ENCODE measurements around the gene CROCC. TPM values are rescaled to one million over a fixed set of nuclear protein-coding genes. Genes with fewer than 3 reads are reported as not detected.

Gene CROCC
- total RNA-seq, 2 experiments from 2014 or later, result 36.3 to 54.1 TPM

DNA sequence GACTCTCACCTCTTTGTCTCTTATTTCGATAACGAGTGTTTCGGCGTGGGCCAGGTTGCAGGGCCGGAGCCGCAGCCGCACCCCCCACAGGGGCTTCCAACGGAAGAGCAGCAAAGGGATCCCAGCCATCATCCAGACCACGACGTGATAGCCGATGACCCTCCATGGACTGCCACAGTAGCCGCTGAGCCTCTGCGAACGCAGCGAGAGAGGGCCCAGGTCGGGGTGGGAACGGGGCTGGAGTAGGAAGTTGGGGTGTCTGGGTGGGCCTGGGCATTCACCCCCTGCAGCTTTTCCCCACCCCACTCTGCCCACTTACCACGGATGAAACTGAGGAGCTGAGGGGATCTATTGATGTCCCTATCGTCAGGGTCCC, 83.6 kb downstream of the CROCC start:
- ChIA-PET CTCF (ENCODE audit: unreplicated experiment) (no interaction called here), POLR2A (no interaction called here)
- intact Hi-C loops (cut with micrococcal nuclease; ENCODE audit: unreplicated experiment), result no loop called here
- TF ChIP-seq, protein P1, sequence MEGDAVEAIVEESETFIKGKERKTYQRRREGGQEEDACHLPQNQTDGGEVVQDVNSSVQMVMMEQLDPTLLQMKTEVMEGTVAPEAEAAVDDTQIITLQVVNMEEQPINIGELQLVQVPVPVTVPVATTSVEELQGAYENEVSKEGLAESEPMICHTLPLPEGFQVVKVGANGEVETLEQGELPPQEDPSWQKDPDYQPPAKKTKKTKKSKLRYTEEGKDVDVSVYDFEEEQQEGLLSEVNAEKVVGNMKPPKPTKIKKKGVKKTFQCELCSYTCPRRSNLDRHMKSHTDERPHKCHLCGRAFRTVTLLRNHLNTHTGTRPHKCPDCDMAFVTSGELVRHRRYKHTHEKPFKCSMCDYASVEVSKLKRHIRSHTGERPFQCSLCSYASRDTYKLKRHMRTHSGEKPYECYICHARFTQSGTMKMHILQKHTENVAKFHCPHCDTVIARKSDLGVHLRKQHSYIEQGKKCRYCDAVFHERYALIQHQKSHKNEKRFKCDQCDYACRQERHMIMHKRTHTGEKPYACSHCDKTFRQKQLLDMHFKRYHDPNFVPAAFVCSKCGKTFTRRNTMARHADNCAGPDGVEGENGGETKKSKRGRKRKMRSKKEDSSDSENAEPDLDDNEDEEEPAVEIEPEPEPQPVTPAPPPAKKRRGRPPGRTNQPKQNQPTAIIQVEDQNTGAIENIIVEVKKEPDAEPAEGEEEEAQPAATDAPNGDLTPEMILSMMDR (conservative IDR thresholded peaks at IDR 0.05; ENCODE audit: low read length), result no peak
- TF ChIP-seq EZH2phosphoT487 (IDR thresholded peaks at IDR 0.05; ENCODE audit: borderline replicate concordance, low read depth, low read length), result no peak
- H3K36me3 ChIP-seq (ENCODE audit: insufficient read depth, low read length), result peaks cover 16% of the 10 kb centered on the region
- no peaks in the 10 kb centered on the region for H3K9me2 ChIP-seq (ENCODE audit: insufficient read depth, low read length)
- H3K27ac ChIP-seq (ENCODE audit: low read depth, low read length, poor library complexity, severe bottlenecking), result no peak overlapping the region
- H2AFZ ChIP-seq (ENCODE audit: low read length), result no peak overlapping the region
- no peak overlapping the region for H3K4me3 ChIP-seq (ENCODE audit: low read depth, low read length, poor library complexity, severe bottlenecking)
- H3K9me3 ChIP-seq (ENCODE audit: low read length), result no peaks in the 10 kb centered on the region
- no peaks in the 10 kb centered on the region for H4K20me1 ChIP-seq (ENCODE audit: insufficient read depth, low read length)
- H3K4me1 ChIP-seq (ENCODE audit: insufficient read depth, low read length, poor library complexity, severe bottlenecking), result peaks cover 14% of the 10 kb centered on the region
- H3K79me2 ChIP-seq (ENCODE audit: insufficient read depth, low read depth, low read length), result no peaks in the 10 kb centered on the region
- no TSS peak for BruUV-seq (replicated peaks)
- no peak for DNase-seq (ENCODE audit: low spot score)
- H3K4me2 ChIP-seq (ENCODE audit: low read length), result no peak overlapping the region

DNA sequence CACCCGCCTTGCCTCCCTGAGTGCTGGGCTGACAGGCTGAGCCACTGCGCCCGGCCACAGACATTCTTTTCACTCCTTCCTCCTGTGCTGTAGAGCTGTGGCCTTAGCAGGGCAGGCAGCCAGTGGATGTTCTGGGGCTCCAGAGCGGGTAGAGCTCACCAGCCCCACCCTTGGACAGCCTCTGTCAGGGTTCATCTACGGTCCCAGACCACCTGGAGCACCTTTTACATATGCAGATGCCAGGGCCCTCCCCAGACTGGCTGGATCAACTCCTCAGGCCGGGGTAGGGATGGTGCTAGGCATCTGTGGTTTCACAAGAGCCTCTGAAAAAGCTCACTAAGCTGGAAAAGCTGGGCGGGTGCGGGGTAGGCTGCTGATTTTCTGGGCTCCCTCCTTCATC, 85.4 kb downstream of the CROCC start:
- no peak for TF ChIP-seq EZH2phosphoT487 (IDR thresholded peaks at IDR 0.05; ENCODE audit: borderline replicate concordance, low read depth, low read length)
- TF ChIP-seq, protein P1 (conservative IDR thresholded peaks at IDR 0.05; ENCODE audit: low read length), result no peak
- POLR2A ChIA-PET, result no interaction called here
- peaks cover 14% of the 10 kb centered on the region for H3K36me3 ChIP-seq (ENCODE audit: insufficient read depth, low read length)
- no peak overlapping the region for H3K4me2 ChIP-seq (ENCODE audit: low read length)
- no peaks in the 10 kb centered on the region for H4K20me1 ChIP-seq (ENCODE audit: insufficient read depth, low read length)
- no peaks in the 10 kb centered on the region for H3K79me2 ChIP-seq (ENCODE audit: insufficient read depth, low read depth, low read length)
- peaks cover 23% of the 10 kb centered on the region for H3K4me1 ChIP-seq (ENCODE audit: insufficient read depth, low read length, poor library complexity, severe bottlenecking)
- no peaks in the 10 kb centered on the region for H3K9me2 ChIP-seq (ENCODE audit: insufficient read depth, low read length)
- no peak overlapping the region for H2AFZ ChIP-seq (ENCODE audit: low read length)
- BruUV-seq (replicated peaks), result no TSS peak
- H3K9me3 ChIP-seq (ENCODE audit: low read length), result no peaks in the 10 kb centered on the region
- H3K4me3 ChIP-seq (ENCODE audit: low read depth, low read length, poor library complexity, severe bottlenecking), result no peak overlapping the region
- no peak overlapping the region for H3K27ac ChIP-seq (ENCODE audit: low read depth, low read length, poor library complexity, severe bottlenecking)
- DNase-seq (ENCODE audit: low spot score), result no peak
- intact Hi-C loops (cut with micrococcal nuclease; ENCODE audit: unreplicated experiment), result no loop called here
- CTCF ChIA-PET (ENCODE audit: unreplicated experiment), result no interaction called here

DNA sequence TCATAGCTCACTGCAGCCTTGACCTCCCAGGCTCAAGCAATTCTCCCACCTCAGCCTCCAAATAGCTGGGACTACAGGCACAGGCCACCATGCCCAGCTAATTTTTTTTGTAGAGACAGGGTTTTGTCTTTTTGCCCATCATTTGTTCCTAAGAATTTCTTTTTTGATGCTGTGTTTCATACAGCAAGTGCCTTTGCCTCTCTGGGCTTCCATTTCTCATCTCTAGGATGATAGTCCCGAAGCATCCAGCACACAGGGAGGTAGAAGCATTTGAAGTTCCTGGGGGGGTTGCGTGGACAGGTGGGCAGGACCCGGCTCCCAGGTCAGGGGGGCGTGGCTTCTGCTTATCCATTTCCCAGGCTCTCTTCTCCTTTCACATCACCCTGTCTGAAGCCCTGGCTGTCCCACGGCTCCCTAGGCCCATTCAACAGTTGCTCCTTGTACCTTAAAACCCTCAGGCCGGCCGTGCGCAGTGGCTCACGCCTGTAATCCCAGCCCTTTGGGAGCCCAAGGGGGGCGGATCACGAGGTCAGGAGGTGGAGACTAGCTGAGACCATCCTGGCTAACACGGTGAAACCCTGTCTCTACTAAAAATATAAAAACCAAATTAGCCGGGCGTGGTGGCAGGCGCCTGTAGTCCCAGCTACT, 86.6 kb downstream of the CROCC start:
- Histone ChIP-seq H3K4me1 (ENCODE audit: insufficient read depth, low read length, poor library complexity, severe bottlenecking) (peaks cover 26% of the 10 kb centered on the region), H4K20me1 (ENCODE audit: insufficient read depth, low read length) (no peaks in the 10 kb centered on the region), H3K4me3 (ENCODE audit: low read depth, low read length, poor library complexity, severe bottlenecking) (no peak overlapping the region), H3K27ac (ENCODE audit: low read depth, low read length, poor library complexity, severe bottlenecking) (no peak overlapping the region), H3K79me2 (ENCODE audit: insufficient read depth, low read depth, low read length) (no peaks in the 10 kb centered on the region), H3K9me2 (ENCODE audit: insufficient read depth, low read length) (no peaks in the 10 kb centered on the region), H3K36me3 (ENCODE audit: insufficient read depth, low read length) (peaks cover 7% of the 10 kb centered on the region), H3K9me3 (ENCODE audit: low read length) (no peaks in the 10 kb centered on the region), H3K4me2 (ENCODE audit: low read length) (no peak overlapping the region), H2AFZ (ENCODE audit: low read length) (no peak overlapping the region)
- POLR2A ChIA-PET, result interaction anchor here (0.6 kb wide), 1 partner anchor 83 kb away, joined by 3 read pairs; no protein-coding TSS in a partner anchor
- intact Hi-C loops (cut with micrococcal nuclease; ENCODE audit: unreplicated experiment), result no loop called here
- TF ChIP-seq, protein P1 (conservative IDR thresholded peaks at IDR 0.05; ENCODE audit: low read length), result no peak
- no peak for TF ChIP-seq EZH2phosphoT487 (IDR thresholded peaks at IDR 0.05; ENCODE audit: borderline replicate concordance, low read depth, low read length)
- no peak for DNase-seq (ENCODE audit: low spot score)
- no TSS peak for BruUV-seq (replicated peaks)
- CTCF ChIA-PET (ENCODE audit: unreplicated experiment), result no interaction called here
